SK-N-MC (cell line): ENCODE results near the gene ADCY9.

Experiments used
- EZH2 ChIP-seq: fragments of 200-600 bp; sonication (generic); IDR thresholded peaks from one replicate; pipeline ENCODE4 v1.6.1; 2017; ENCODE audit warnings: antibody characterized with exemption
- FOXP2 ChIP-seq: optimal IDR thresholded peaks from 2 replicates; pipeline ENCODE3; 2011; ENCODE audit warnings: mild to moderate bottlenecking, moderate library complexity; ENCODE audit not compliant: insufficient read depth; ENCODE audit errors: extremely low read length, control extremely low read depth
- POLR2AphosphoS5 ChIP-seq: IDR thresholded peaks from 2 replicates; pipeline ENCODE4 v1.6.1; 2012; ENCODE audit warnings: mild to moderate bottlenecking, low read depth, low read length, borderline replicate concordance

DNA sequence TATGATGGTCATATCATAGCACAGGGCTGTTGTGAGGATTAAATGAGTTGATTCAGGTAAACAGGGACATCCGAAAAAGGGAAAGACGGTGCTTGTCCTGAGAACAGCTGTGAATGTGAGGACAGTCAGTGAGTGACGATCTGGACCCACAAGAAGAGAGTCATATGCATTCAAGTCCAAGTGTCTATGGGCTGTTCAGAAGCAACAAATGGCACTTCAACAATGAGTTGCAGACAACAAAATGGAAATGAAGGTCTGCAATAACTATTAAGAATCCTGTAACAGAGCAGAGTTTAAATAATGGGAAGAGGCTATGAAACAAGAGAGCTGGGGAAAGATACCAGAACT lies 100.3 kb downstream of the ADCY9 start:
- no peak for TF ChIP-seq EZH2
- no peak for TF ChIP-seq POLR2AphosphoS5
- TF ChIP-seq FOXP2, result no peak
